Measurements from ENCODE around the gene HEXIM2. TPM values are rescaled to one million over a fixed set of nuclear protein-coding genes. Genes with fewer than 3 reads are reported as not detected.

HEXIM2 gene
- total and polyA plus RNA-seq, 2 of the 4 experiments (the other 2 are of a cell fraction), result 4.5 to 6.1 TPM

GRCh38 chr17:45129426-45129939, 32.2 kb upstream of the HEXIM2 start:
- POLR2A ChIA-PET (ENCODE audit: unreplicated experiment), result interaction anchor here (0.7 kb wide), 1 partner anchor 25 kb away, joined by 3 read pairs; no protein-coding TSS in a partner anchor
- Histone ChIP-seq H2BK120ac (ENCODE audit: low read depth, low read length) (peak overlapping the region; percentile 79), H3K4ac (ENCODE audit: low read depth, low read length) (peak overlapping the region; percentile 75), H2BK5ac (ENCODE audit: low read depth, low read length, poor library complexity, severe bottlenecking) (peak overlapping the region; percentile 32), H3K4me1 (ENCODE audit: control insufficient read depth, insufficient read depth, low read length) (peaks cover 37% of the 10 kb centered on the region), H4K5ac (ENCODE audit: low read depth, low read length) (no peak overlapping the region), H4K91ac (ENCODE audit: insufficient read depth, low read depth, low read length) (peak overlapping the region; percentile 13; the same call in 1 of the 2 replicates), H2AK5ac (ENCODE audit: low read depth, low read length) (peak overlapping the region; percentile 74; the same call in 1 of the 2 replicates), H2BK15ac (ENCODE audit: low read depth, low read length) (no peak overlapping the region), H2AFZ (replicated peaks; ENCODE audit: low read length, poor library complexity) (no peak overlapping the region), H3K27me3 (ENCODE audit: control insufficient read depth, insufficient read depth, low read length) (no peaks in the 10 kb centered on the region), H3K4me3 (ENCODE audit: insufficient read depth, low read depth, low read length) (no peak overlapping the region), H3K9me3 (ENCODE audit: control insufficient read depth, insufficient read depth, low read length) (no peaks in the 10 kb centered on the region), H4K8ac (ENCODE audit: low read depth in 2 of 2, low read length in 2 of 2) (peak overlapping the region in 1 of 2 experiments; percentile 26; a peak in 1 of 4 replicates), H3K79me1 (ENCODE audit: low read depth in 1 of 2, low read length in 2 of 2) (peaks cover 47 to 69% of the 10 kb centered on the region in 2 experiments), H3K4me2 (ENCODE audit: low read depth, low read length) (no peak overlapping the region), H3K9ac (ENCODE audit: low read depth, low read length) (no peak overlapping the region), H3K36me3 (ENCODE audit: control insufficient read depth, insufficient read depth, low read length) (no peaks in the 10 kb centered on the region), H3K27ac (ENCODE audit: insufficient read depth, low read length) (no peak overlapping the region), H3K14ac (replicated peaks; ENCODE audit: low read depth, low read length) (no peak overlapping the region), H2BK20ac (ENCODE audit: low read depth, low read length) (peak overlapping the region; percentile 52), H3K56ac (ENCODE audit: extremely low read depth, insufficient read depth, low read length) (no peak overlapping the region), H3K9me1 (ENCODE audit: insufficient read depth, low read length) (peaks cover 32% of the 10 kb centered on the region), H3K18ac (ENCODE audit: low read depth, low read length) (no peak overlapping the region), H3K23ac (ENCODE audit: low read depth, low read length) (peak overlapping the region; percentile 12; the same call in 1 of the 2 replicates), H4K20me1 (ENCODE audit: insufficient read depth, low read length) (peaks cover 9% of the 10 kb centered on the region; the same call in 1 of the 2 replicates), H2AK9ac (replicated peaks; ENCODE audit: low read depth, low read length, poor library complexity) (peak overlapping the region; percentile 83)
- WGBS, 2 experiments (ENCODE audit: extremely low coverage in 2 of 2, insufficient read length in 1 of 2), result 89% methylated on average over 3 of the region's 10 CpGs; no CpG with 5 or more reads in 1 of the 2 experiments
- BruUV-seq (replicated peaks), result no TSS peak
- TF ChIP-seq CHD1 (IDR thresholded peaks at IDR 0.05; ENCODE audit: low read depth, low read length) (no peak), ELK1 (IDR thresholded peaks at IDR 0.05; ENCODE audit: borderline replicate concordance, low read depth, low read length) (no peak), SMC3 (IDR thresholded peaks at IDR 0.05; ENCODE audit: low read depth, low read length) (no peak), POLR2A (IDR thresholded peaks at IDR 0.05; ENCODE audit: low read depth, low read length) (no peak), RCOR1 (IDR thresholded peaks at IDR 0.05; ENCODE audit: insufficient replicate concordance, low read length) (no peak), USF2 (IDR thresholded peaks at IDR 0.05; ENCODE audit: low read depth, low read length) (no peak), MAZ (IDR thresholded peaks at IDR 0.05; ENCODE audit: borderline replicate concordance, low read depth, low read length) (no peak), MXI1 (IDR thresholded peaks at IDR 0.05; ENCODE audit: borderline replicate concordance, low read depth, low read length) (no peak), NFE2L2 (IDR thresholded peaks at IDR 0.05; ENCODE audit: low read depth, low read length) (no peak), RAD21 (IDR thresholded peaks at IDR 0.05; ENCODE audit: low read length) (no peak), BHLHE40 (IDR thresholded peaks at IDR 0.05; ENCODE audit: low read depth, low read length) (no peak), FOS (IDR thresholded peaks at IDR 0.05; ENCODE audit: low read depth, low read length) (no peak), MAFK (IDR thresholded peaks at IDR 0.05; ENCODE audit: low read depth, low read length) (no peak)
- CTCF ChIA-PET, result no interaction called here
- dilution Hi-C loops (cut with HindIII; ENCODE audit: low sequenced_read_pairs, unreplicated experiment), result no loop called here
- intact Hi-C loops (cut with micrococcal nuclease), result no loop called here
- ATAC-seq (ENCODE audit: low read depth) (no peak), DNase-seq (no peak)
- in situ Hi-C loops (cut with MboI; ENCODE audit: low sequenced_read_pairs), result no loop called here

All from IMR-90 (cell line).